A549 (cell line): ENCODE results near the gene CTCFL.

ENCODE experiments used
- CHD2 ChIP-seq: fragments of 150-350 bp; IDR thresholded peaks from 2 replicates; pipeline ENCODE4 v1.6.1; 2014; ENCODE audit warnings: low read length; ENCODE audit not compliant: partially characterized antibody
- TF ChIP-seq, protein P1 (sequence below): fragments of >200 bp; sonication (Bioruptor Twin); formaldehyde crosslinking; IDR thresholded peaks from 3 replicates; pipeline ENCODE4 v1.5.1; 2016

DNA sequence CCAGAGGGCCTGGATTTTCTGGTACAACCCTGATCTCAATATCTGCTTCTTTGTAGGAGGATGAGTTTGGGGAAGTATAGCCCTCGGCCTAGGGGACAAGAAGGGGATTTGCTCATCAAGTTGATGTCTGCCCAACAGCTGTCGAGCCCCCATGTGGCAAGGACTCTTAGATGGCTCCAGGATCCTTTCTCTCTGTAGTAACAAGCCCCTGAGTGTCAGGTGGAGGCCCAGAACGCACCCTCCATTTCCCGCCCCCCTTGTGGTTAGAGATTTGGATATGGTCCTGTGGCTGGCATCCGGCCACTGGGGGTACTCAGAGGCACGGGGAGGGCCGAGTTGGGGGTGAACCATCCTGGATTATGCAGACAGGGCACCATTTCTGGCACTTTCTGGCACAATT, 50.1 kb downstream of the CTCFL start:
- TF ChIP-seq, protein P1, sequence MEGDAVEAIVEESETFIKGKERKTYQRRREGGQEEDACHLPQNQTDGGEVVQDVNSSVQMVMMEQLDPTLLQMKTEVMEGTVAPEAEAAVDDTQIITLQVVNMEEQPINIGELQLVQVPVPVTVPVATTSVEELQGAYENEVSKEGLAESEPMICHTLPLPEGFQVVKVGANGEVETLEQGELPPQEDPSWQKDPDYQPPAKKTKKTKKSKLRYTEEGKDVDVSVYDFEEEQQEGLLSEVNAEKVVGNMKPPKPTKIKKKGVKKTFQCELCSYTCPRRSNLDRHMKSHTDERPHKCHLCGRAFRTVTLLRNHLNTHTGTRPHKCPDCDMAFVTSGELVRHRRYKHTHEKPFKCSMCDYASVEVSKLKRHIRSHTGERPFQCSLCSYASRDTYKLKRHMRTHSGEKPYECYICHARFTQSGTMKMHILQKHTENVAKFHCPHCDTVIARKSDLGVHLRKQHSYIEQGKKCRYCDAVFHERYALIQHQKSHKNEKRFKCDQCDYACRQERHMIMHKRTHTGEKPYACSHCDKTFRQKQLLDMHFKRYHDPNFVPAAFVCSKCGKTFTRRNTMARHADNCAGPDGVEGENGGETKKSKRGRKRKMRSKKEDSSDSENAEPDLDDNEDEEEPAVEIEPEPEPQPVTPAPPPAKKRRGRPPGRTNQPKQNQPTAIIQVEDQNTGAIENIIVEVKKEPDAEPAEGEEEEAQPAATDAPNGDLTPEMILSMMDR = no peak
- TF ChIP-seq CHD2 = no peak
